SU-DHL-6 (cell line): ENCODE results near the gene GNGT1.

Experiments used
- CTCF ChIP-seq: fragments of 200-600 bp; sonication (generic); IDR thresholded peaks from one replicate; pipeline ENCODE4 v1.5.1; 2017; ENCODE audit warnings: antibody characterized with exemption, mild to moderate bottlenecking, low read length, moderate library complexity; ENCODE audit not compliant: insufficient read depth, poor library complexity, severe bottlenecking
- EZH2phosphoT487 ChIP-seq: fragments of 200-600 bp; sonication (generic), shearing (Covaris generic); conservative IDR thresholded peaks from 2 replicates; pipeline ENCODE4 v1.6.1; 2018; ENCODE audit warnings: mild to moderate bottlenecking, antibody characterized with exemption, low read length, moderate library complexity, mixed read lengths

DNA sequence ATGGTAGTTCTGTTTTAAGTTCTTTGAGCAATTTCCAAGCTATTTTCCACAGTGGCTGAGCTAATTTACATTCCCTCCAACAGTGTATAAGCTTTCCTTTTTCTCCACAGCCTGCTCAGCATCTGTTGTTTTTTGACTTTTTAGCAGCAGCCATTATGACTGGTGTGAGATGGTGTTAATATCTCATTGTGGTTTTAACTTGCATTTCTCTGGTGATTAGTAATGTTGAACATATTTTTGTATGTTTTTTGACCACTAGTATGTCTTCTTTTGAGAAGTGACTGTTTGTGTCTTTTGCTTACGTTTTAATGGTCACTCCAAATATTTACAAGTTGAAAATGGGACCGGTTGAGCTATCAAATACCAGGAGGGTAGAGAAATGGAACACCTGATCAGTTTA, 35.6 kb downstream of the GNGT1 start:
- no peak for TF ChIP-seq CTCF
- TF ChIP-seq EZH2phosphoT487 = no peak
